HG03135 (cell line): ENCODE data around the gene SEMA4A.

Experiments used
- ATAC-seq: cut with Tn5 transposase; IDR thresholded peaks from one replicate; pipeline ENCODE4 v1.9.1; 2021; ENCODE audit warnings: mild to moderate bottlenecking, moderate library complexity; ENCODE audit not compliant: unreplicated experiment

Gene SEMA4A

GRCh38 chr1:156134716-156135435 lies 18.5 kb upstream of the SEMA4A start:
- ATAC-seq = no peak

- no peak for ATAC-seq
Measured at GRCh38 chr1:156135930-156136871, 17.2 kb upstream of the SEMA4A start.

DNA sequence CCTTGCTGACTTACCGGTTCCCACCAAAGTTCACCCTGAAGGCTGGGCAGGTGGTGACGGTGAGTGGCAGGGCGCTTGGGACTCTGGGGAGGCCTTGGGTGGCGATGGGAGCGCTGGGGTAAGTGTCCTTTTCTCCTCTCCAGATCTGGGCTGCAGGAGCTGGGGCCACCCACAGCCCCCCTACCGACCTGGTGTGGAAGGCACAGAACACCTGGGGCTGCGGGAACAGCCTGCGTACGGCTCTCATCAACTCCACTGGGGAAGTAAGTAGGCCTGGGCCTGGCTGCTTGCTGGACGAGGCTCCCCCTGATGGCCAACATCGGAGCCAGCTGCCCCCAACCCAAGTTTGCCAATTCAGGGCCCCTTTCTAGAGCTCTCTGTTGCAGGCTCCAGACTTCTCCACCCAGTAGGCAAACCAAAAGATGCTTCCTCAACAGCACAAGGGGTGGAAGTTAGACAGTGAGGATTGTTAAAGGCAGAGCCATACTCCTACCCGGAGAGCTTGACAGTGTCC lies 16.4 kb upstream of the SEMA4A start:
- no peak for ATAC-seq

DNA sequence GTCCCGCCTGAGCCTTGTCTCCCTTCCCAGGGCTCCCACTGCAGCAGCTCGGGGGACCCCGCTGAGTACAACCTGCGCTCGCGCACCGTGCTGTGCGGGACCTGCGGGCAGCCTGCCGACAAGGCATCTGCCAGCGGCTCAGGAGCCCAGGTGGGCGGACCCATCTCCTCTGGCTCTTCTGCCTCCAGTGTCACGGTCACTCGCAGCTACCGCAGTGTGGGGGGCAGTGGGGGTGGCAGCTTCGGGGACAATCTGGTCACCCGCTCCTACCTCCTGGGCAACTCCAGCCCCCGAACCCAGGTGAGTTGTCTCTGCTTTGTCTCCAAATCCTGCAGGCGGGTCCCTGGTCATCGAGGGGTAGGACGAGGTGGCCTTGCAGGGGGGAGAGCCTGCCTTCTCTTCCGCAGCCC lies 14.9 kb upstream of the SEMA4A start:
- ATAC-seq = no peak

GRCh38 chr1:156140879-156141707 lies 12.3 kb upstream of the SEMA4A start:
- ATAC-seq = no peak

- no peak for ATAC-seq
Measured at GRCh38 chr1:156143765-156144489, 9.5 kb upstream of the SEMA4A start.

DNA sequence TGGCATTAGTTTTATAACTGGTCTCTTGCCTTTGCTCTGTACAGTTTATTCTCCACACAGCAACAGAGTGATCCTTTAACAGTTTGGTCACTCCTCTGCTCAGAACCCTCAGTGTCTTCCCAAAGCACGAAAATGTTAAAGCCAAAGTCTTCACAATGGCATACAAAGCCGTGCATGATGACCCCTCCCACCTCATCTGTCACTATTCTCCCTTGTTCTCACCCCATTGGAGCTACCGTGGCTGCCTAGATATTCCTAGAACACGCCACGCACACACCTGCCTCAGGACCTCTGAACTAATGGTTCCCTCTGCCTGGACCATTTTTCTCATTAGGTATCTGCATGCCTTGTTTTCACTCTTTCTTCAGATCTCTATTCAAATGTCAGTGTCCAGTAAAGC lies 8.6 kb upstream of the SEMA4A start:
- no peak for ATAC-seq

- no peak for ATAC-seq
Measured at GRCh38 chr1:156145650-156146019, 7.8 kb upstream of the SEMA4A start.

DNA sequence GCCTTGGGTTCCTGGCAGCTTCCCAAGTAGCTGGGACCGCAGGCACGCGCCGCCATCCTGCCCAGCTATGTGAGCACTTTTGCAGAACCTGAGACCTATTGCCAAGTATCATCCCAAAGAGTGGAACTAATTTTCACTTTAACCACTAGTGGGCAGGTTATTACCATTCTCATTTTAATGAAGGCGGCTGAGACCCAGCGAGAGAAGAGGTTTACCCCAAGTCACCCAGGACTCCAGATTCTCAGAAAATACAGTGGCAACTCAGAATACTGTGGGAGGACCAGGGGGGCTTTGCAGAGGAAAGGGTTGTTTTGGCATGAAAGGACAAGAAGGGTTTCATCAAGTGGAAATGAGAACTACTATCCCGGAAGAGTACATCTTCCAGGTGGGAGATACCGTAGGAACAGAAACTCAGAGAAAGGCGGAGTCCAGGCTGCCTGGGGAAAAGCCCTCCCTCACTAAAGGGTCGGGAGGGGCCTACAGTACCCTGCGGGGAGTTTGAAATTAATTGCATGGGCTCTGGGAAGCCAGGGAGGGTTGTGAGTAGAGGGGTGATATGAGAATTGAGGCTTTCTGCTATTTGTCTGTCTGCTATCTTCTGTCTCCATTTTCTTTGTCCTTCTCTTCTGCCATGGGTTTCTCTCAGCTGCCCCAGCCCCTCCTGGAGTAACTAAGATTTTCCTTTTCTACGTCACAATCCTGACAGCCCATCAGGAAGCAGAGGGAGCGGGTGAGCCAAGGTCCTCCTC lies 7.2 kb upstream of the SEMA4A start:
- no peak for ATAC-seq

DNA sequence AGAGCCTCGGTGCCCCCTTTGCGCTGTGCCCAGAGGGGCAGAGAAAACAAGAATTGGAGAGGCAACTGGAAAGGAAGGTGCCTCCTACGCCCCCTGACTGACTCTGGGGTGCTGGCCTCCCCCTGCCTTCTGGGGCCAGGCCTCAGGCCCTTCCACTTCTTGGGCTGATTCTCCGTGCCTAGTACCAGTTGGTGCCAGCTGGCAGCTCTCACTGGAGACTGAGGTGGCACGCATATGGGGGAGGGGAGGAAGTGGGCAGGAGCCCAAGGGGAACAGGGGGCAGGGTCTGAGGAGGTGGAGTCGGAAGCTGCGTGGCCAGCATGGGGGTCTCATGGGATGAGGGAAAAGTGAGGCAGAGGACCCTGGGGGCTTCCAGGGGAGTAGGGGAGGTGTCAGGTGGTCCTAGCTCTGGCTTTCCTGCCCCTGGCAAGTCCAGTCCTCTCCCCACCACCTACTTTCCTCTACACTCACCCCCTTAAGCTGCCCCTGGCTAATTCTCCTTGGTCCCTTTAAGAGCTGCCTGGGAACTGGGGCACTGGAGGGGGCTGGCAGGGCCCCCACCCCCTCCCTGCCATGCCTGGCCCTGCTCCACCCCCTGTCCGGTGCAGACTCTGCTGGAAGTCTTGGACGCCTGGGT lies 6.5 kb upstream of the SEMA4A start:
- no peak for ATAC-seq

- no peak for ATAC-seq
Measured at GRCh38 chr1:156148216-156148615, 5.2 kb upstream of the SEMA4A start.

GRCh38 chr1:156149374-156150332 lies 3.7 kb upstream of the SEMA4A start:
- ATAC-seq = peak; percentile 48

DNA sequence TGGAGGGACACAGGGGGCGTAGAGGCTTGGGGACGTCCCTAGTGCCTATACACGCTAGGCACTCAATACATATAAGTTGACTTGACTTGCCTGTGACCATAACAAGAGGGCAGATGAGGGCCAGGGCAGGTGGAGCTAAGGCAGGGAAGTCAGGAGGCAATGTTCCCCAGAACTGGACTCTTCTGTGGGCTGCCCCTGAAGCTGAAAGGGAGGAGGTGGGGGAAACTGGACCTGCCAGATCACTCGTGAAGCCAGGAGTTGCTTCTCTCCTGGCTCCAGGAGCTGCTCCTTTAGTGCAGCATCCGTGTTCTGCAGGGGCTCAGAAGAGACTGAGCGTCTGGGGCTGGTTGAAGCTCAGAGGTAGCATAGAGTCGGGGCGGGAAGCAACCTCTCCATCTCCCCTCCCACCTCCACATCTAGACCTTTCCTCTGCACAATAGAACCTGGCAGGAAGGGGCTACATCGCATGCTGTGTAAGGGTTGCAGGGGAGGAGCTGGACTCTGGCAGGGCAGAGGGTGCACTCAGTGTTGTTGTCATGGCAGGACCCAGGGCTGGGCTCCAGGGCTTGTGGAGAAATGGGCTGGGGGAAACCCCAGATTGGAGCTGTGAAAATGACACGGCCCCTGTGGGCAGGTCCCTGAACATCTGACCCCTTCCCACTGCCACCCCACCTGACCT lies 2.9 kb upstream of the SEMA4A start:
- ATAC-seq = no peak

DNA sequence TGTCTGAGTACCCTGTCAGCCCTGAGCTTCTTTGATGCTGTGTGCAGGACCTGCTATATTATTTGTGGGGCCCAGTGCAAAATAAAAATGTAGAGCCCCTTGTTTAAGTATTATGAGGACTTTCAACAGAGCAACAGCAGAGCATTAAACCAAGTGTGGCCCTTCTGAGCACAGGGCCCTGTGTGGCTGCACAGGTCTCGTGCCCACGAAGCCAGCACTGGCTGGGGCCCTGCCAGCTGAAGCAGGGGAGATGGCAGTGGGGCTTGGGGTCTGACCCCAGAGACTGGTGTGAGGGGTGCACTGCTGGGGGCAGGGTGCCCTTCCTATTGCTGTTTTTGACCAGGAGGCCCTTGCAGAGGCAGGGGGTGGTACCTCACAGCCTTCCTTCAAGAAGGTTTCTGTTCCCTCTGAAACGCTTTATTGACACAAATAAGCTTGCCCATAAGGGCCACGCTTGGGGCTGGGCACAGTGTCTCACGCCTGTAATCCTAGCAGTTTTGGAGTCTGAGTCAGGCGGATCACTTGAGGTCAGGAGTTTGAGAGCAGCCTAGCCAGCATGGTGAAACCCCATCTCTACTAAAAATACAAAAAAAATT lies 2.2 kb upstream of the SEMA4A start:
- ATAC-seq = no peak

GRCh38 chr1:156152628-156153027 lies 757 bp upstream of the SEMA4A start:
- no peak for ATAC-seq

DNA sequence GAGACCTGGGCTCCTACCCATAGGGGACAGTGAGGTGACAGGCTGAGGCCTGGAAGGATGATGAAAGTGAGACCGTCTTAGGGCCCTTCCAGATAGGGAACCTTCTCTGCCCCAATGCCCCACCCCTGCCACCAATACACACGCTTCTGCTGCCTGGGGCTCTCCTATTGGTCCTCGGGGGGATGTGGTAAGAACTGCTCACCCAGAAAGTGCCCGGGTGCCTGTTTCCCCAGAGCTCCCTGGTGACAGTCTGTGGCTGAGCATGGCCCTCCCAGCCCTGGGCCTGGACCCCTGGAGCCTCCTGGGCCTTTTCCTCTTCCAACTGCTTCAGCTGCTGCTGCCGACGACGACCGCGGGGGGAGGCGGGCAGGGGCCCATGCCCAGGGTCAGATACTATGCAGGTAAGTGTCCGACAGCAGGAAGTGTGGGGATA lies 948 bp downstream of the SEMA4A start:
- ATAC-seq = peak; percentile 40
